ENCODE data around the gene THNSL1.
"Not testable (repeated sequence)": the region's sequence is repeated elsewhere in the genome, so short reads cannot be mapped to it uniquely, and the experiment has no call there.

The THNSL1 gene, protein sequence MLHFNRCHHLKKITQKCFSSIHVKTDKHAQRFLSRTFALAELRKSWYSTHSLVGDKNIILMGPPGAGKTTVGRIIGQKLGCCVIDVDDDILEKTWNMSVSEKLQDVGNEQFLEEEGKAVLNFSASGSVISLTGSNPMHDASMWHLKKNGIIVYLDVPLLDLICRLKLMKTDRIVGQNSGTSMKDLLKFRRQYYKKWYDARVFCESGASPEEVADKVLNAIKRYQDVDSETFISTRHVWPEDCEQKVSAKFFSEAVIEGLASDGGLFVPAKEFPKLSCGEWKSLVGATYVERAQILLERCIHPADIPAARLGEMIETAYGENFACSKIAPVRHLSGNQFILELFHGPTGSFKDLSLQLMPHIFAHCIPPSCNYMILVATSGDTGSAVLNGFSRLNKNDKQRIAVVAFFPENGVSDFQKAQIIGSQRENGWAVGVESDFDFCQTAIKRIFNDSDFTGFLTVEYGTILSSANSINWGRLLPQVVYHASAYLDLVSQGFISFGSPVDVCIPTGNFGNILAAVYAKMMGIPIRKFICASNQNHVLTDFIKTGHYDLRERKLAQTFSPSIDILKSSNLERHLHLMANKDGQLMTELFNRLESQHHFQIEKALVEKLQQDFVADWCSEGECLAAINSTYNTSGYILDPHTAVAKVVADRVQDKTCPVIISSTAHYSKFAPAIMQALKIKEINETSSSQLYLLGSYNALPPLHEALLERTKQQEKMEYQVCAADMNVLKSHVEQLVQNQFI

GRCh38 chr10:25016376-25017153 lies at the start of gene THNSL1:
TSS of gene THNSL1 (plus strand) at chr10:25016612. CDS start at chr10:25023224, 6,612 bp downstream.
- peak; percentile 78 to 82 for DNase-seq

GRCh38 chr10:24966962-24967481 lies 49.4 kb upstream of the THNSL1 start:
- no peak for DNase-seq

- DNase-seq, result no peak
These were observed 48.1 kb upstream of the THNSL1 start for GRCh38 chr10:24968349-24968748.

- DNase-seq, result not testable (repeated sequence)
These were observed 47.5 kb upstream of the THNSL1 start for GRCh38 chr10:24968951-24969350.

GRCh38 chr10:24969841-24970281 lies 46.6 kb upstream of the THNSL1 start:
- no peak for DNase-seq

DNA sequence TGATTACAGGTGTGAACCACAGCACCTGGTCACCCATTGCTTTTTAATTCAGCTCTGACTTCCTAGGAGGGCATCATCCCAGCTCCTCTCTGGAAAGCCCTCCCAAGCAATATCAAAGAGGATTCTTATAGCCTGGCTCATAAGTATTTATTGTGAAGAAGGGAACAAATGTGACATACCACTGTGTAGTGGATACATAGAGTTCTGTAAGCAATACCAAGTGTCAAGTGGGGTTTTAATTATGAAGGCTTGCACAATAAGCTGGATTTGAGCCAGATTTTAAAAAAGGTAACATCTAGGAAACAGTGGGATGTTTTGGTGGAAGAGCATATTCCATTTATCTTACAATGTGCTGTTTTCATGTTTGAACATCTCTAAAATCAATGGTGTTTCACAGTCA lies 45.0 kb upstream of the THNSL1 start:
- DNase-seq, result no peak

DNA sequence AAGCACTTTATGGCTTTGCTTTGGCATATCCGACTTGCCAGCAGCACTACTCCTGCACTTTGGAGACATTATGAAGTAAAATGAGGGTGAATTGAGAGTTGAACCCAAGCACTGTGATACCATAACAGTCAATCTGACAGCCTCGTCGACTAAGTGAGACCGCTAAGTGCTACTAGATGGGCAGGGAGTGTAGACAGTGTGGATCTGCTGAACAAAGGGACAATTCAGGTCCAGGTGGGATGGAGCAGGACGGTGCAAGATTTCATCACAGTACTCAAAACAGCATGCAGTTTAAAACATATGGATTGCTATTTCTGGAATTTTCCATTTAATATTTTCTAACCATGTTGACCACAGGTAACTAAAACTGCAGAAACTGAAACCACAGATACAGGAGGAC lies 43.2 kb upstream of the THNSL1 start:
- no peak for DNase-seq

- DNase-seq, result no peak
These were observed 41.4 kb upstream of the THNSL1 start for GRCh38 chr10:24974976-24975375.

GRCh38 chr10:24979685-24980084 lies 36.7 kb upstream of the THNSL1 start:
- no peak for DNase-seq

GRCh38 chr10:24981161-24981710 lies 35.2 kb upstream of the THNSL1 start:
- no peak for DNase-seq

DNA sequence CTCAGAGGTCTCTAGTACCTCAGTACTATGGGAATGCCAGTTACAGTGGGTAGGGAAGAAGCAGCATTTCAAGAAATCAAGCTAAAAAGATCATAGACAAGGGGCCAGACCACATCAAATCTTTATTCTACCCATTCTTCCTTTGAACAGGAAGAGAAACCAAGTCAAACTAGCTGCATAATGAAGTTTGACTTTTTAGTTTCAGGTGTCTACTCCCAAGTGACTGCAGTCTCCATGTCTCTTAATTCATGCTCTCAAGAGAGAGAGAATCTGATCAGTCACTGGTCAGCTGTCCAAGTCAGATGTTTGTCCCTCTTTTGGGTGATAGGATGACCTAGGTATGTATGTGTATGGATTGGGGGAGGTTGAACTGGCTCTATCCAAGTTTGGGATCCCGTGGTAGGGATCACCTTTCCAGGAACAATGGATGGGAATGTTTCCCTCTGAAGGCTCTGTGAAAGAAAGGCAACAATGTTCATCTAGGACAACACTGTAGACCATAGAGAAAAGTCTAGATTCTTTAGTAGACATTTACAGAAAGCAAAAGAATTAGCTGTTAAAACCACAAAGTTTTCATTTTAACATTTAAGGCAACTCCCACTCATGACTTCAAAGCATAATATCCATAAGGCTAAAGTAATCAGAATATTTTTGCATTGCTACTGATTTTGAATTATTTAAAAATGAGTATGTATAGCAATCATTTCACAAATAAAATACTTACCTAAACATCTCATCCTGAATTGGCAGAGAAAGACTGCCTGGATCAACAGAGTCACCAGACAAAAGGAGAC lies 33.9 kb upstream of the THNSL1 start:
- DNase-seq, result no peak

GRCh38 chr10:24983130-24983529 lies 33.3 kb upstream of the THNSL1 start:
- DNase-seq, result no peak

- DNase-seq, result no peak
These were observed 32.5 kb upstream of the THNSL1 start for GRCh38 chr10:24983946-24984345.

DNA sequence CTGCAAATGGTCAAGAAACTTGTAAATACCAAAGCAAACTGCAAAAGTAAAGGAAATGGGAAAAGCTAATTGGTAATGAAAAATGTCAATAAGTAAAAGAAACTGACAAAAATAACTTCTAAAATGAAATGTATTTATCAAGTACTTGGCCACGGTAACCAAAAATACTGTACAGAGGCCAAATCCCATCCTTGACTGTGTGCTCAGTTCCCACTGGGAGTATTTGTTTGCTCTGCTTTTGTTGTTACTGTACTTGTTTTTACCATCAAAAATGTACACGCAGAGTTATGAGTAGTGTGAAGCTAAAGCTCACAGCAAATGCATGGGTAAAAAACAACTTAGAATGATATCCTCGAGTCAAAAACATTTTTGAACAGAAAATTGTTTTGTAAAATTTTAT lies 31.5 kb upstream of the THNSL1 start:
- DNase-seq, result no peak

- no peak for DNase-seq
These were observed 27.4 kb upstream of the THNSL1 start for GRCh38 chr10:24988831-24989640.

- DNase-seq, result no peak
These were observed 26.5 kb upstream of the THNSL1 start for GRCh38 chr10:24989867-24990266.

- no peak for DNase-seq
These were observed 25.1 kb upstream of the THNSL1 start for GRCh38 chr10:24991298-24991697.

- no peak for DNase-seq
These were observed 23.8 kb upstream of the THNSL1 start for GRCh38 chr10:24992512-24993133.

- DNase-seq, result no peak
These were observed 23.0 kb upstream of the THNSL1 start for GRCh38 chr10:24993237-24993958.

GRCh38 chr10:24995072-24995471 lies 21.3 kb upstream of the THNSL1 start:
- DNase-seq, result no peak

Measured in NCI-H1930 (cell line).